Activated naive CD8-positive, alpha-beta T cell treated with anti-CD3 and anti-CD28 coated beads, Interleukin-2, amount 50 U/mL, for 16 hours (primary cell): Measurements from ENCODE around the gene ZNF692.
A peak's percentile ranks its signal among the peaks of the same experiment; 100 is the strongest.

Experiments
- DNase-seq: peaks from one replicate; pipeline ENCODE4 v3.0.0-alpha.2; 2020; ENCODE audit warnings: low read depth, low spot score

Gene ZNF692

DNA sequence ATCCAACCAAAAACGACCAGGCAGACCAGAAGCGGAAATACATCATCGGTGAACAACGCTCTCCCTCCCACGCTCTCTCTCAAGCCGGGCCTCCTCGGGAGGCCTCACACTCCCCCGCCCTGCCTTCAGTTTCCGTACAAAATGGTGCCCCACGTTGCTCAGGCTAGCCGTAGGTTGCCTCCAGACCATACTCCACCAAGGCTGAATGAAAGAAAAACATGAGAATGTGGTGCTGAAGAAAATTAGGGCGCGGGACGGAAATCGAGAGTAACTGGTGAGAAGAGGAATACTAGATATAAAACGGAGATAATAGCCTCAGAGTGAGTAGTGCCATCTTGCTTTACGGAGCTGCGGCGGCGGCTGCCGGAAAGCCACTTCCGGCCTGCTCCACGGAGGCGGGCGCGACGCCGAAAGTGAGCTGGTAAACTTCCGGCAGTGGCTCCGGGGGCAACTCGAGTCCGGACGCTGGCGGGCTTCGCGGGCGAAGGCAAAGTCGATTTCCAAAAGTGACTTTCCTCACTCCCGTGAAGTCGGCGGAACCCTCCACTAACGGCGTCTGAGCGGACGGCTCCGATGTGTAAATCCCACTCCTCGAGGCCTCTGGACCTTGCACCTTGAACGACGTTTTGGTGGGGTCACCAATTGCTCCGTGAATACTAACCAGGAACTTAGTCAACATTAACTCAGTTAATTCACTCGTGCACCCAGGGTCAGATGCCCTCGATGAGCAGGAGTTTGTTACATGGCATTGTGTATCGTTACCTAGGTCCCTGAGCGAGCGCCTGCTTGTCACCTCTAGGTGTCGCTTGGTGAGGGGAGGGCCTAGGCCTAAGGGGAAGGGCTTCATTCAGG lies 32.8 kb downstream of the ZNF692 start, which contains the start of gene SH3BP5L:
TSS of gene SH3BP5L (minus strand) at position 7 of the 852 bp plus-strand sequence. CDS start 980 bp downstream, outside the sequence.
- DNase-seq = peak; percentile 82

DNA sequence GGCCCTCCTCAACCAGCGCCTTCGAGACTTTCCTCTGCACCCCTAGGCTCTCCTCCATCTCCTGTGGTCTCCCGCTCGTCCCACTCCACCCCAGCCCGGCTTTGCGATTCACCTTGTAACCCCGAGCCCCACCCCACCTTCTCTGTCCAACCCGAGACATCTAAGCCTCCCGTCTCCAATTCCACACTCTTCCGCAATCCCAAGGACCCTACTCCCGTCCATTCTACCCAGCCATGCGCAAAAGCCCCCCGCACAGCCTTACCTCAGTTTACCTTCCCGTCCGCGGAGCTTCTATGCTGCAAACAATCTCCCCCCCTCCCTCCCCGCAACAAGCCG lies 33.3 kb downstream of the ZNF692 start:
- no peak for DNase-seq

DNA sequence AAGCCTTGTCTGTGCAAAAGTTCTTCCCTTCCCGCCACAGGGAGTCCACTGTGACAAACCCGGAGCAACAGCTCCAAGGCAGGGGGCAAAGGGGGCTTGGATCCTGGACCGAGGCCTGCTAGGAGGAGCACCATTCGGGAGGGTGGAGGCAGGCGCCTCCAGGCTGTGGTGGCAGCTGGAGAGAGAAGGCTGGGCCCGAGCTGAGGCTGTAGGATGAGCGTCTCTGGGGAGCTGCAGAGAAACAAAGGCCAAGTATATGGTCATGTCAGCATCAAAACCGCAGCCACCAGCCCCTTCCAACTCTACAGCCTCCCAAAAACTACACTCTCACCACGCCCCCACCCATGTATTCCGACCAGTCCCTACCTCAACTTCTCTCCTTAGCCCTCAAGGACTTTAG lies 33.7 kb downstream of the ZNF692 start:
- no peak for DNase-seq

DNA sequence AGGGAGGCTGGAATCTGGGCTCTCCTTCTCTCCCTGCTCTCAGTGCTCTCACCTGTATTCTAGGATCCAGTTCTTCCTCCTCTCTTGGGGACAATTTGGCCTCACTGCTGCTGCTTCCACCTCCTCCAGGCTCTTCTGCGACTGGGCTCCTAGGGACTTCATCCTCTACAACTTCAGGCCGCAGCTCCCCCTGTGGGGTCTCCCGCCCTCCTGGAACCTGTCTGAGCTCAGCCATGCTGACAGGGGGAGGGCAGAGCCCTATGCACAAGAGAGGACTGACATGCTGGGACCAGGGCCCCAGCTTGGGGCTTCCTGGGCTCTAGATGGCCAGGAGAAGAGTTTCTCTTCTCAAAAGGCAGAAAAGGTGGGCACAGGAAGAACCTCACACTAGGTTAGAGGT lies 34.2 kb downstream of the ZNF692 start:
- DNase-seq = no peak

DNA sequence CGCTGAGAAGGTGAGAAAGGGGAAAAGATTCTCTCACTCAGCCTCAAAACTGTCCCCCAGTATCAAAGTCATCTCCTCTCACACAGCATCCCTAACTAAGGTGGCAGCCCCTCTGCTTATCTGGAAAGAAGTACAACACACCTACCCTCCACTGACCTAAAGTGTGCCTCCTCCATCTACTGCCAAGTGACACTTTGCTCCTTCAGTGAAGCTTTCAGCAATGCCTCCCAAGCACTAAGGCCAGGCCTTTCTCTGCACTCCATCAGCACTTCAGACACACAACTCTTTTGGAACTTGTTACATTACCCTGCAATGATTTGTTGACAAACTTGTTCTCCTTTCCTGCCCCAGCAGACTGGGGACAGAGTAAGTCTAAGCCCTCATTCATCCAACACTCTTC lies 34.6 kb downstream of the ZNF692 start:
- DNase-seq = no peak

DNA sequence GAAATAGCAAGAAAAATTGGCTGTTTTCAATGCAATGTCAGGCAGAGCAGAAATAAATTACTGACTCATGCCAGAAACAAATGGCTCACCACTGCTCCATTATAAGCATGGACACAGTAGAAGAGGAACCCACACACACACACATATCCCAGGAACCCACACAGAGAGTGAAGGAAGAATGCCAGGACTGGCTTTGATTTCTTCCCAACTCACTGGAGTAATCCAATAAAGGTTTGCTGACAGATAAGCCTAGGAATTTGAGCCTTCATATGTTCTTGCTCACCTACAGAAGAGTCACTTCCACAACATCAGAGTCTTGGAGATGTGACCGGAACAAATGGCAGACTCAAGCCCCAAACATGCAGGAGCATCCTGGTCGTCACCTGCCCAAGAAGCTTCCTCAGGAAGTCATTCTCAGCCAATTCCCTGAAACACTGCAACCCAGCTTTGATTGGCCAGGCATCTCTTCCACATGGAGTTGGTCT lies 35.3 kb downstream of the ZNF692 start:
- DNase-seq = no peak

DNA sequence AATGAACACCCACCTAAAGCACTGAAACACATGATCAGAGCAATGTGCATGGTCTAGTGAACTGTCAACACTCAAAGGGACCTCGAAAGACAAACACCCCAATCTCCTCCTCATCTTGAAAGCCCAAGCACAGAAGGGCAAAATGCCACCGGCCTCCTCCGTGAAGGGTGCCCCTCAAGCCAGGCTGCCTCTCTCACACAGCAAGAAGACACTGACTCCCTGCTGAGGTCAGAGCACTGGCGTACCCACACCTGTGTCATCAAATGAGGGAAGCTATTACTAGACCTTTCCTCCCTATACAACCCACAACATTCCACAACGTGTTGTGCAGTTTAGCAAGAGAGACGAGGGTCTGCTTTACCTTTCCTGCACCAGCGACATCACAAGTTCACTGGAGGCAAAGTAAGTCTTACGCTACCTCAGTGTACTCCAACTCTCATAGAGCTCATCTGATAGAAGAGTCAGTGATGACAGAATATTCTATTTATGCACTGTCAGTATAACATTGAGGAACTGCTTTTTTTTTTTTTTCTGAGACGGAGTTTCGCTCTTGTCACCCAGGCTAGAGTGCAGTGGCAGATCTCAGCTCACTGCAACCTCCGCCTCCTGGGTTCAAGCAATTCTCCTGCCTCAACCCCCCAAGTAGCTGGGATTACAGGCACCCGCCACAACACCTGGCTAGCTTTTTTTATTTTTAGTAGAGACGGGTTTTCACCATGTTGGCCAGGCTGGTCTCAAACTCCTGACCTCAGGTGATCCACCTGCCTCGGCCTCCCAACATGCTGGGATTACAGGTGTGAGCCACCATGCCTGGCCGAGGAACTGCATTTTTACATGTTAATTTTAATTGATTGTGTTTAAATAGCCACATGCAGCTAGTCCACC lies 36.5 kb downstream of the ZNF692 start:
- no peak for DNase-seq

DNA sequence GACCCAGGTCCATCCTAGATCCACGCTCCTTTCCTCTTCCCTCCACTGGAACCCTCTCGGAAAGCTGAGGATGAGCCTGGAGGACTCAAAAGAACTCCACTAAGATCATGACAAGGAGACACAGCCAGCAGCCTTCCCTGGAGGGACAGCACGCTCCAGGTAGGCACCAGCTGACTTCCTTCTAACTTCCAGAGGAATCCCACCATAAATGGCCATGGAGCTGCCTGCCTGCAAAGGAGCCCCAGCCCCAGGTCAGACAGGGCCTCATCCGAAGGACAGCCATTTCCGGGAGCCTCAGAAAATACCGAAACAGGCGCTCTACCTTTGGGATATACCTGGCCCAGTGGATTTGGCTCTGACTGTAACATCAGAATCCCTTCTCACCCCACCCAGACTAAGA lies 37.2 kb downstream of the ZNF692 start:
- no peak for DNase-seq

DNA sequence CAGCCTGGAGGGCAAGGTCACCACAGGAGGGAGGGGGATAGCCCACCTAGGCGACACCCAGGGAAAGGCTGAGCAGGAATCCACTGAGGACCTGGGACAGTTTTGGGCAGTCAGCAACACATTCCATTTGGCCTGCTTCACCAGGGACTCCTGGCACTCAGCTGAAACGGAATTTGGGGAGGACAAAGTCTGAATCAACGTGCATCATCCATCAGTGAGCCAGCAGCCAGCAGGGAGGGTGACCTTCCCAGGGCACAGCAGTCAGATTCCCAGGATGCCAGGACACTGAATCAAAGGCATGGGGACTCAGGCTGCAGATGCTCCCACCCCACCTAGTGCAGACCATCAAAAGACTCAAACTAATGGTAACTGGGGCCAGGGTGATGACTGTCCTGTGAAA lies 37.8 kb downstream of the ZNF692 start:
- no peak for DNase-seq

DNA sequence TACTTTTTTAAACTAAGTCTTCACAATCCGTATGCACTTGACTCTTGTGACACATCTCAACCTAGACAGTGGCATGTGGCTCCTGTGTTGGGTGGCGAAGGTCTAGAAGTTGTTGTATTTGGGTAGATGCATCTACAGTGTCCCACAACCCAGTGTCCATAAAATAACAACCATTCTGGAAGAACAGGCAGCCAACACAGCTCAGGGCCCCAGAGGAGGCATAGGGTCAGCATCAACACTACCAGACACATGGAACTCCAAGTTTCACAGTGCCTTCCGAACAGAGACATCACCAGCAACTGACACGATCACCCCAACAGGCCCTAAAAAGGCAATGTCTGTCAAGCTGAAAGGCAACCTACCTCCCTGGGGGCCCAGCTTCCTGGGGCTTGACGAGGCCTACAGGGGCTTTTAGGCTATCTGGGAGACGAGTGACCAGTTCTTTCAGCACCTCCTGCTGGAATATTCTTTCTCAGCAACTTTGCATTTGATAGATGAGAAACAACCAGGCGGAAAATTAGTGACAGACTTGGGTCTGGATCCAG lies 38.8 kb downstream of the ZNF692 start:
- no peak for DNase-seq

DNA sequence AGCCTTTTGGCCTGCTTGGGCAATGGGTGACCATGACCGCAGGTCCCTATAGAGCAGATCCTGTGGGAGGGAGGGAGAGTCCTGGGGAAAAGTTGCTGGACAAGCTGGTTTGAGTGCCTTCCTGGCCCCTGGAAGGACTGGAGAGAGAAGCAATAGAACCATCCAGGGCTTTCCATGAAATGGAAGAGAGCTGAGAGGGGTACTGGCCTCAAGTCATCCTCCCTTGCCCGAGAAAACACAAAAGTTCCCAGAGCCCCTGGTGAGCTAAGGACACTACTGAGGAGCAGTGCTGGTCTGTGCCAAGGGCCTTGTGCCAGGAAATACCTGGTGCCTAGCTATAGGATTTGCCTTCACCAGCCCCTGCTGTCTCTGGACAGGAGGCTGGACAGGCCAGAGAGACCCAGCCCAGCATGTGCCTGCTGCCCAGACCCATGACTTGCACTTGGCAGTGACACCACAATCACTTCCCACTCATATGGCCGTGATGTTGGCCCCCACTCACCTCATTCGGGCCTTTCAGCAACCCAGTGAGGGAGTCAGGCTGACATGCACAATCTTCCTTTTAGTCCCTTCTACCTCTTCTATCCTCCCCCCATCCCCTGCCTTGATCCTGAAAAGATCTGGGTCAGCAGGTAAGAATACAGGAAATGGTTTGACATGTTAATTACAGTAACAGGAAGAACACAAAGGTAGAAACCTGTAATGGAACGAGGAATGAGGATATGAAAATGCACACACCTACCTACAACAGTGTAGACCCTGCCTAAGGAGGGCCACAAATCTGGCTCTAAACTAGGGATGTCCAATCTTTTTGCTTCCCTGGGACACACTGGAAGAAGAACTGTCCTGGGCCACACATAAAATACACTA lies 40.1 kb downstream of the ZNF692 start:
- DNase-seq = no peak

DNA sequence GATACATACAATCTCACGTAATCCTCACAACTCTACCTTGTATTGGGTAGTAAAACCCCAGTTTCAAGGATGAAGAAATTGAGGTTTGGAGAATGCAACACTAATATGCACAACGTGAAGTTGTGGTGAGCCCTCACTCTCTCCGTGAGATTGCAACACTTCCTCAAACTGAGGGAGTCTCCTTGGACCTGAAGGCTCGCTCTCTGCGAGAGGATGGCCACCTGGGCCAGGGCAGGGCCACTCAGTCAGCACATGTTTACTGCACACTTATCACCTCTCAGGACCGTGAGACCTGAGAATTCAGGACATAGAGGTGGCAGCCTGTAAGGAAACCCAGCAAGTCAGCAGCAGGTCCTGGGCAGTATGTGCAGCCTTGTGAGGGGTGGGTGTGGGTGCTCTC lies 41.8 kb downstream of the ZNF692 start:
- no peak for DNase-seq

DNA sequence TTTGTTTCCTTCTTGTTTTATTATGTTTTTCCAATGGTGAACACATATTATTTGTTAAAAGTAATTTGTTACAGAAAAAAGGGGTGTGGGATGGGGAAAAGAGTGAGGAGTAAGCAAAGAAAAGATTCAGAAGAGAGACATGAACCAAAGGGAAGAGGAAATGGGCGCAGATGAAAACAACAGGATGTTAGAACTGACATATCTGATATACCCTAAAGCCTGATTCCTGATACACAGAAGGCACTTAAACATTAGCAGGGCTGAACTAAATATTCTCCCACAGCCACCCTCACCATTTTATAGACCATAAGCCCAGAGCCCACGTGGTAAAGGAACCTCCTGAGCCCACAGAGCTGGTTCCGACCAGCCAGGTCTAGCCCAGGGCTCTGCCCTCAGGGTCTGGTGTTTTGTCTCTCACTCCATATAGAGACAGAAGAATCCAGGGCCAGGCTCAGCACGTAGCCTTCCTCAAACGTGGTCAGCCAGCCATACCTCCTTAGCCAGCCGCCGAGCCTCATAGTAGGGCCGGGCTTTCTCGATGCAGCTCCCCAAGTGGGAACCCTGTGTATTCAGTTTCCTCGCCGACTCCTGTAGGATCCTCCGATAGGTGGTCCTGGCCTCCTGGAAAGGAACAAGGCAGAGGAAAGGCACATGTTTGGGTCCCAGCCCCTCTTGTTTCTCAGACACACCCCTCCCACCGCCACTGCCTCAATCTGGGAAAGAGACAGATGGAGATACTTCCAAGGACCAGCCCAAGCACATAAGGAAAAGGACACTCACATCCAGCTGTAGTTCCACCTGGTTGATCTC lies 42.6 kb downstream of the ZNF692 start:
- DNase-seq = no peak

DNA sequence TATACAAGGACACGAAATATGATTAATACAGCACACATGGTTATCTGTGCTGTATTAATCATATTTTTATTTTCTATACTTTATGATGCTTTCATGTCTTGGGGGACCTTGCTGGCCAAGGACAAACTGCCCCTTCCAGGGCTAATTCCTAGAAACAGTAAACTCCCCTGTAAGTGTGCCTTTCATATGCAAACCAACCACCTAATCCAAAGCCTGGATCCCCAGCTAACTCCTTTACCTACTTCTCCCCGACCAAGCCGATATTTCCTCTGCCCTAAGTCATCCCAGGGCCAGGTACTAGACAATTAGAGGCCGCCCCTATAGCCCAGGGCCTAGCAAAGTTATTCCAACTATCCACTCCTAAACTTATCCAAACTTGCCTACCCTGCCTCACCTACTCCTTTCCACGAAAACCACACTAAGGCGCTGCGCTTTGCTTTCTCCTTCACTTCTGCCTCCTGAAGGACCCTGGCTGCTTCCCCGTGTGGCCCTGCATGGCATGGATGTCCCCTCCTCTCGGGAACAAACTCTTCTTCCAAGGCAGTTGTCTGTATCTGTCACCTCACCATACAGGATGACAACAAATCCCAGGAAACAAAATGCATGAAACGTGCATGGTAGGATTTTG lies 43.4 kb downstream of the ZNF692 start:
- no peak for DNase-seq

DNA sequence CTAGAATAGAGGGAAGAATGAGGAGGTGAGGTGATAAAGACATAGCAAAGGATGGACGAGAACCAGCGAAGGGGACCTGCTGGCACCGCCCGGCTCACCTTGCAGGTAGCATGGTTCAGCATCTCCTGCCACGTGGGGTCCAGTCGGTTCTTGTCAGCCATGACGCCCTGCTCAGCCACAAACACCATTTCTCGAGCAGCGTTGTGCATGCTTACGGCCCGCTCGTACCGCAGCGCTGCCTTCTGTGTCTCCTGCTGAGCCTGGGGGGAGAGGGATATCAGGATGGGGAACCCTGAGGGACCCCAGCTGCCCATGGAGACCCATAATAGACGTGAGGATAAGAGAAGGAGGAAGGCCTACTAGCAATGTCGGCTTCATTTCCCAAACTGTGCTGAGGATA lies 44.5 kb downstream of the ZNF692 start:
- no peak for DNase-seq

DNA sequence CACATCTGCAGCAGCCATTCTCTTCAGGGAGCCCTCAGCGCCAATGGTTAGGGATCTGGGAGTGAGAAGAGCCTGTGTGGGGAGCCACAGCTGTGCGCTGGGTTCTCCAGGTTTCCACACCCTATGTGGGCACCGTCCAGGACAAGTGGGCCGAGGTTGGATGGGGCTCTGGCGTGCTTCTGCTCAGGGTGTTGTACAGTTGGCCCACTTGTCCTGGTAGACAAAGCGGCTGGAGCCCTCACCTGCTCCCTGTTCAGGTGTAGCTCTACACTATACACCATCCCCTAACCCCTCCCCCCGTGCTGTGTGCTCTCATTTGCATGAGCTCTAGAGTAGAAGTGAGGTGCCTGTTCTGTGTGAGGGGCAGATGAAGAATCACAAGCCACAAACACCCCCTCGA lies 45.3 kb downstream of the ZNF692 start:
- no peak for DNase-seq

DNA sequence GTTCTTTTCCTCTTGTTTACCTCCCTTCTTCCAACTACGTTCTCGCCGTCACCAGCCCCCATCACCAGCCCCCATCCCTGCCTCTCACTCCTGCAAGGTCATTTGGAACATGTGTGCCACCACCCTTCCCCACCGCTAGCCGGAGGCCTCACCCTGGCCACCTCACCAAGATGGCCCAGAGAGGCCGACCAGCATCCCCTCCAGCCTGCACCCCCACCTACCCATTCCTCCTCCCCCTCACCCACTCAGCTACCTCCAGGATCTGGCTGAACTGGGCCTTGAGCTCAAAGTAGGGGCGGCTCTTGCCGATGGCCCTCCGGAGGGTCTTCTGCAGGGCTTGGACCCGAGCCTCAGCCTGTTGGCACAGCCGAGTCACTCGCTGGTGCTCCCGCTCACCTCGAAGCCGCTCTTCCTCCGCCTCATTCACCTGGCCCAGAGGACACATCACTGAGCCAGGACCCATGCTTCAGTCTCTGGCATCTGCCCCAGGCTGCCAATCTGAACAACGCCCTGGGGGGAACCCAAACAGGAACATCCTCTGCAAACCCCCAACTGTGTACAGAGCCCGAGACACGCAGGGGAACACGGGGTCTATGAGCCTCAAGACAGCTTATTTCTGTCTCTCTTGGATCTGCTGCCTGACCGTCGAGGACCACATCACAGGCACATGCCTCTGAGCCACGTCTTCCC lies 46.0 kb downstream of the ZNF692 start:
- DNase-seq = no peak

DNA sequence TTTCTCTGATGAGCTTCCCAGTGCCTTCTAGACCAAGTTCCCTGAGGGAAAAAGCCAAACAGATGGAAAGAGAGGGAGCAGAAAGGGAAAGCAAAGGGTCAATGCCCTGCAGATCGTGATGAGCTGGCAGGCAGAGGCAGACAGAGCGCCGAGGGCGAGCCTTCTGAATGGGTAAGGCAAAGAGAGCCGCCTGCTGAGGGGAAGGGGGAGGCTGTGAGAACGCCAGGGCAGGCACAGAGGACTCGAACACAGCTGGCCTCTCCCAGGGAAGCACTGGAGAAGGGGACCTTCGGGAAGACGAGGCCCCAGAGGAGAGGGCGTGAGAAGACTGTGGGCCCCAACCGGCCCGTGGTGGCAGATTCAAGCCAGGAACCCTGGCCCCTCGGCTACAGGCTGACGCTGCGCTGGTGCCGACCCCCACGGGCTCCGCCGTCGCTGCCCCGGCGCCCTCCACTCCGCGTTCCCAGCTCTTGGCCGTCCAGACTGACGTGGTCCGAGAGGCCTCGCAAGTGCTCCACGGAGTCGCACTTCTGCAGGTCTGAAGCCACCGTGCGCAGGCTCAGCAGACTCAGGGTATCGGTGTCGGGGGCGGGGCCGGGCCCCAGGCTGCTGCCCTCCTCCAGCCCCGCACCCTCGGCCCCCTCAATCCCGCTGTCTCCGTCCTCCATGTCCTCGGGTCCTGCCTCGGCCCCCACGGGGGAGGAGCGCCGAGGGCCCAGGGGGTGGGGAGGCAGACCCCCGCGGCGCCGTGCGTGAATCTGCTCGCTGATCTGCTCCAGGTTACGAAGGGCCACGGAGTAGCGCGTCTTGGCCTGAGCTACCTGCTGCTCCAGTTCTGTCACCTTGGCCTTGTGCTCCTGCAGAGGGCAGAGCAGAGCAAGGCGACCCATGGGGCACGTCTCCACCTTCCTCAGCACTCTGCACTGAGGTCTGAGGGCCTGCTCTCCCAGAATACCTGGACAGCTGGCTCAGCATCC lies 47.1 kb downstream of the ZNF692 start:
- DNase-seq = no peak
